Bronchial epithelial cell (primary cell): ENCODE data around the gene PXDN. TPM values are rescaled to one million over a fixed set of nuclear protein-coding genes. Genes with fewer than 3 reads are reported as not detected.

Experiments used
- DNase-seq: peaks from one replicate; pipeline ENCODE4 v3.0.0-alpha.2; 2010; ENCODE audit warnings: low read depth
- FAIRE-seq: peaks from 2 replicates; lab custom pipeline; 2011; peaks lifted over from hg19 to GRCh38; lab: Jason Lieb, UNC
- H3K27me3 ChIP-seq: 2 replicates; pipeline ENCODE4 v1.5.1; 2011; ENCODE audit warnings: low read length; ENCODE audit not compliant: control insufficient read depth, insufficient read depth
- H3K36me3 ChIP-seq: 2 replicates; pipeline ENCODE4 v1.5.1; 2011; ENCODE audit warnings: low read length; ENCODE audit not compliant: control insufficient read depth, insufficient read depth
- H3K4me3 ChIP-seq: 2 replicates; pipeline ENCODE4 v1.5.1; 2011; ENCODE audit warnings: mild to moderate bottlenecking, low read depth, low read length, control low read depth
- CTCF ChIP-seq: IDR thresholded peaks from 2 replicates; pipeline ENCODE4 v1.5.1; 2011; ENCODE audit warnings: mild to moderate bottlenecking, moderate library complexity, low read length, control low read depth, inconsistent platforms; ENCODE audit not compliant: insufficient read depth, severe bottlenecking
- total RNA-seq: library from RNA; depleted of rRNA; stranded (reverse); fragments of >200 nt; gene quantifications from 2 replicates; pipeline ENCODE4 v1.2.1, GENCODE V29; 2014

PXDN gene
- total RNA-seq, 1 donor from 2014 or later, result 34.0 TPM

GRCh38 chr2:1772471-1773267 lies 28.4 kb upstream of the PXDN start:
- DNase-seq, result no peak
- FAIRE-seq, result no peak
- no peak overlapping the region for H3K4me3 ChIP-seq
- no peaks in the 10 kb centered on the region for H3K36me3 ChIP-seq
- H3K27me3 ChIP-seq, result peaks cover 2% of the 10 kb centered on the region
- TF ChIP-seq CTCF, result no peak

GRCh38 chr2:1771626-1772280 lies 27.4 kb upstream of the PXDN start:
- FAIRE-seq (no peak), DNase-seq (no peak)
- H3K4me3 ChIP-seq, result no peak overlapping the region
- no peaks in the 10 kb centered on the region for H3K36me3 ChIP-seq
- H3K27me3 ChIP-seq, result no peaks in the 10 kb centered on the region
- TF ChIP-seq CTCF, result no peak

- FAIRE-seq (no peak), DNase-seq (no peak)
- Histone ChIP-seq H3K27me3 (no peaks in the 10 kb centered on the region), H3K4me3 (no peak overlapping the region), H3K36me3 (no peaks in the 10 kb centered on the region)
- no peak for TF ChIP-seq CTCF
Measured at GRCh38 chr2:1770566-1771380, 26.5 kb upstream of the PXDN start.

DNA sequence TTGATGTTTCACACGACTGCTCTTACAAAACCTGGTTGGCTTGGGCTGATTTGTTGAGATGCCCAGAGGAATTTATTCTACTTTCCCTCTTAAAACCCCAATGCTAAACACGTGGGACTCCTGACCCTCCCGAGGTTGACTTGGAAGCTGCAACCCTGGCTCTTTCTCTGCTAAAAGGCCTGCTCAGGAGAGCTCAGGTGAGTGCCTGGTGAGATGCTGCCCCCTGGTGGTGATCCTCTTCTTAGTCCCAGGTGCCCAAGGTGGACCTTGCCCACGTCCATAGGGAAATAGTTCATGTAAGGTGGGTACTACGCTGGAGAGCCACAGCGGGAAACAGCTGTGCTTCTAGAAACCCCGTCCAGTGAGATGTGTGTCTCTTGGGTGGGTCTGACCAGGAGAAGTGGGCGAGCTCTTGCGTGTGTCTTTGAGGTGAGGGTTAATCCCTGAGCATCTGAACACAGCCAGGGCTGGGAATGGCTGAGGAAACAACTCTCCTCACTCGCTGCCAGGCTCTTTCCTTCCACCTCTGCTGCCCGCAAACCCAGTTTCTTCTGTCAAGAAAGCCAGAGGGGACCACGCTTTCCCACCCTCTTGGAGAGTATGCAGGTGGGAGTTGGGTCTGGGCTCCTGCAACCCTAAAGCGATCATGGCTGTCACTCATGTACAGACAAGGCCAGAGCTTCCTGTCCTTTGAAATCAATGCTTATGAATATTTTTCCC lies 25.5 kb upstream of the PXDN start:
- no peak for FAIRE-seq
- Histone ChIP-seq H3K27me3 (no peaks in the 10 kb centered on the region), H3K36me3 (no peaks in the 10 kb centered on the region), H3K4me3 (no peak overlapping the region)
- DNase-seq, result peak; percentile 66
- TF ChIP-seq CTCF, result peak; percentile 85

GRCh38 chr2:1767939-1768691 lies 23.8 kb upstream of the PXDN start:
- no peak for DNase-seq
- no peak for FAIRE-seq
- Histone ChIP-seq H3K27me3 (no peaks in the 10 kb centered on the region), H3K36me3 (no peaks in the 10 kb centered on the region), H3K4me3 (no peak overlapping the region)
- TF ChIP-seq CTCF, result no peak
